NAMALWA (cell line): Measurements from ENCODE around the gene LPP.

ENCODE experiments used
- DNase-seq: peaks from one replicate; pipeline ENCODE4 v3.0.0-alpha.2; 2015; ENCODE audit warnings: low spot score

LPP gene

DNA sequence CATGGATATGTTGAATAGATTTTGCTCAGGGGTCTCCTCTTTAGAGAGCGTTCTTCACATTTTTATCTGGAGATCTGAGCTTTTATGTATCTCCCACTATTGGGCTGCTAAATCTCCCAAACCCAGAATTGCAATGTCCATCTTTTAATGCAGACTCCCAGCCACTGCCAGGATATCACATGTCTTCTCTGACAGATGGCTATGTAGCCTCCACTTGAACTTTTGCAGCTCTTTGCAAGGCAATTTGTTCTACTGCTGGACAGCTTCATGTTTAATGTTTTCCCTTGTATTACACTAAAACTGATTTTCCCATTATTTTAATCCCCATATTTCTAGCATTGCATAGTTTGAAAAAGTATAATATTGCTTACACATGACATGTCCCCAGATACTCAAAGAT is 177.2 kb downstream of the LPP start:
- no peak for DNase-seq

DNA sequence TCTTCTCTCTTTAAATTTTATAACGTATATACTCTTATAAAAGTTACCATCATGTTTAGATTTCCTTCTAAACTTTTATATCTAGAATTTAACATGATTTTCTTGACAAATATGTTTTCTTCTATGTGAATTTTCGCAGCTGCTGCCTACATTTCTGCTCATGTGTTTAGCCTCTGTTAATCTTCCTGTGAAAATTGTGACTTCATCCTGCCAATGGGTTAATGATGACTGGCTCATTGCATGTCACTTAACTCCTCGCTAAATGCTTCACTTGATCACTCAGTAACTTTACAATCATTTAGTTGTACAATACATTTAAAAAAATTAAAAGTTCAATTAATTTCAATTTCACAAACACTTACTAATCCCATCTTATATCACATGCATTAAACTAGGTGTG is 178.1 kb downstream of the LPP start:
- DNase-seq: no peak

DNA sequence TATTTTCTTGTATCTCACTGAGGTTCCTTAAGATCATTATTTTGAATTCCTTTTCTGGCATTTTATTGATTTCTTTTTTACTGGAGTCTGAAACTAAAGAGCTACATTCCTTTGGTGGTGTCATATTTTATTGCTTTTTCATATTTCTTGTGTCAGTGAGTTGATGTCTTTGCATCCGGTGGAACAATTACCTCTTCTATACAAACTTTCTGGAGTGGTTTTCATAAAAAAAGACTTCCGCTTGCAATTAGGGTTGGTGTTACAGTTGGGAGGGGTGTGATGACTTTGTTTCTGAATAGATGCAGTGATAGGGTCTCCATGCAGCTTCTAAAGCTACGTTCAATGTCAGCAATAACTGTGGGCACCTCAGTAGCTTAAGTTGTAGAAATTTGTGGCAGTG is 181.7 kb downstream of the LPP start:
- DNase-seq: no peak

DNA sequence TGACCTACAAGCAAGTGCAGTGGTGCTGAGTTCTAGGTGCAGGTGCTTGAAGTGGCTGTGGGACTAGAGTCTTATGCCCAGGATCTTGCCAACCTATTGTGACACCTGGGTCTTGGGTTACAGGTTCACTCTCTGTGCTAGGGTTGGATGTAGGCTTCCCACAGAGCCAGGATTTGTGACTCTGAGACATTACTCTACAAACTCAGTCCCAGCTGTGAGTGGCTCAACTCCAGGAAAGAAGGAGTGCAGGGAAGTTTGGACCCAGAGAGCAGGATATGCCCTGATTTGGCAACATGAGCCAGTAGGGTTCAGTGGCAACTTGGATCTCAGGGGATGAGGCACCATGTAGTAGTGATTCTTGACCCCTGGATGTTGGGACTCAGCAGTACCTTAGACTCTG is 182.2 kb downstream of the LPP start:
- DNase-seq: no peak

DNA sequence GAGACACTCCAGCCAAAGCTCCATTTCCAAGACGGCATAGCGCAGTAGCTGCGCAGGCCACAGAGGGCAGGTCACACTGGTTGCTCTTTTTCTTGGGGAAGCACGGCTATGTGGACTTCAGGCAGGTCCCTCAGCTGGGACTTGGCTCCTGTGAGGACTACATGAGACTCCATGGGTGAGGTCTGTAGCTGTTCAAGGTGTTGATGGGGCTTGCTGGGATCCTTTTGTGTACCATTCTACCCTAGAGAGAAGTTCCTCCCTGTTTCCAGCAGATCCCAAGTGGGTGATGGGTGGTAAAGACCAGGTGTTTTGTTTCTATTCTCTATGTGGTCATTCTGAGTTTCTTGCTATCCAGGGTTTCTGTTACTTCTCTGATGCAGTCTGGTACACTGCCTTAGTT is 183.3 kb downstream of the LPP start:
- DNase-seq: no peak

DNA sequence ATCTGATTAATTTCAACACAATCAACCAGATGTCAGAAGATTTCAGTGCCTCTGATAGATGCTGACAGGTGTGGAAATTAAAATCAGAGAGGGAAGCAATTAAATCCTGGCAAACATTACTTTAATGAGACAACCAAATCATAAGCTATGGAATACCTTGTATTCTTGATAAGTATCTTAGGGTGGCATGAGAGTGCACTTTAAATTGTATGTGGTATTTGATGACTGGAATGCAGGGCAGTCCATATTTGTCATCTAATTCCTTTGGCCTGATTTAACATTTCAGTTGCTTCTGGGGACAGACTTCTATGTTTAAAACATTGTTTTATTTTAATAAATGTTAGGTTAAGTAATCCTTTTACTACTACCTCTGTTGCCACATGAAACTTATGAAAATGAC is 184.1 kb downstream of the LPP start:
- DNase-seq: no peak

DNA sequence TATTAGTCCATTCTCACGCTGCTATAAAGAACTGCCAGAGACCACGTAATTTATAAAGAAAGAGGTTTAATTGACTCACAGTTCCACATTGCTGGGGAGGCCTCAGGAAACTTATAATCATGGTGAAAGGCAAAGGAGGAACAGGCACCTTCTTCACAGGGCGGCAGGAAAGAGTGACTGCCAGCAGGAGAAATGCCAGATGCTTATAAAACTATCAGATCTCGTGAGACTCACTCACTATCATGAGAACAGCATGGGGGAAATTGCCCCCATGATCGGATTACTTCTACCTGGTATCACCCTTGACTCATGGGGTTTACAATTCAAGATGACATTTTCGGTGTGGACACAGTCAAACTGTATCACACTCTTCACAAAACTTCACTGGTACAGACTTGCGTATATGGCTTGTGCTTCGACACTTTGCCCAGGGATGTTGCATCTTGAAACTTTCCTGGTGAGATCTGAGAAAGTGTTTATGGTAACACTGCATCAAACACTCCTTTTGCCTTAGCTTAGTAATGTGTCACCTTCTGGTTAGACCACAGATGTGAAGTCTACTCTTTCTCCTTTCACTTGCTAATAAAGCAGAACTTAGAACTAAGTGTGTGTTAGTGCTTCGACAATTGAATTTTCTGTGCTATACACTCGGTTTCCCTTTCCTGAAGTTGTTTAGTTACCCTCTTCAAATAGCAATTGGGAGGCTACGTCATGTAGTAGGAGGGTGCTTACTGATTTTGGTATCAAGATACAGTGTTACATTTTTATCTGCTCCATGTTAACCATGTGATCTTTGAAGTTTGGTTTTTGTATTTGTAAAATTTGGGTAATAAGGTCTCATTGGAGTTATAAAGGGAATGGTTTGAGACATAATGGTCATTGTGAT is 185.7 kb downstream of the LPP start:
- peak; percentile 56 for DNase-seq

DNA sequence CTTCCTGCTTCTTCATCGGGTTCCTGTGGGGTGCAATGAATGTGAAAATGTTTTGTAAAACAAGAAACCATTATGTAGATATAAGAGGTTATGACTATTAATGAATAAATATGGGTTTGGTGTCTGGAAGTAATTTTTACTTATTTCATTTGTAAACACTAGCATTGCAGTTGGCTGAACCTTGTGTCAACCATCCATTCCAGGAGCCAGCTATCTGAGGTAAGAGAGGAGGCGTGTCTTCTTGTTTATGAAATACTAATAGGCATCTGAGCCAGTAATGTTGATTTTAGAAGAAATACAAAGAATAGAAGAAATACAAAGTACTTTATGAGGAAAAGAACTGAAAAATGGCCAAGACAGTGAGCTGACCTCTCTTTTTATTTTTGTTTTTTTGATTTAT is 187.5 kb downstream of the LPP start:
- DNase-seq: no peak

DNA sequence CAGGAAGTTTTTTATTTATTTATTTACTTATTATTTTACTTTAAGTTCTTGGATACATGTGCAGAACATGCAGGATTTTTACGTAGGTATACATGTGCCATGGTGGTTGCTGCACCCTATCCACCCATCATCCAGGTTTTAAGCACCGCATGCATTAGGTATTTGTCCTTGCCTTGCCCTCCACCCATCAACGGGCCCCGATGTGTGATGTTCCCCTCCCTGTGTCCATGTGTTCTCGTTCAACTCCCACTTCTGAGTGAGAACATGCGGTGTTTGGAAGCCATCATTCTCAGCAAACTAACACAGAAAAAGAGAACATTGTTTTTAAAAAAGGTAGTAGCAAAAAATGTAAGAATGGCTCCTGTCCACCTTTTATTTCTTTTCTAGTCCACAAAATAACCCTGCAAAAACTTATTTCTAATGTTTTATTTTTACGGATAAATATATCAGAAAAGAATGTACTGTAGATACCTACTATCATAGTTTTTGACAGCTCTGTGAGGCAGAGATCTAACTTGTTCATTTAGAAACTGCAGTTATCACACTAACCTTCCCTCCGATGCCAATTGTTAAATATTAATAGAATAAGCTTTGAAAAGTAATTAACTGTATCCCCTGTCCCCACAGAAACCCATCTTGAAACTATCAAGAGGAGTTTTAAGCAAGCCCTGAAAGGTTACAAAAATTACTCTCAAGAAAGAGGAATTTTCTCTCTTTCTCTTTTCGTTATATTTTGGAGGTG is 189.2 kb downstream of the LPP start:
- DNase-seq: no peak

DNA sequence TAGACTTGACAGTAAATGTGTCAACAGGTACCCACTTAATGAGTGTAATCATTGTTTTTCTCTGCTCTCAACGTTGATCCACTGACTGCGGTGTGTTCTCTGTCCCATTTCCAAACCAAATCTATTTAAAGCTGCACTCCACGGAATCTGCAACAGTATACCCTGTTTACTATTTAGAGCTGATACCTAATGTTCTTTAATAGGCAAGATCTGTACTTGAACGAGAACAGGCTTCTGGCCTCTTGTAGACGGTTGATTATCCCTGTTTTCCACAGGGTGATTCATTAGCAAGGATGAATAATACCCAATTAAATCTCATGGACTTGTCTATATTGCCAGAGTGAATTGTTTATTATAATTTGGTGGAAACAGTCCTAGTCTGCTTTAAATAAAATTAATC is 189.9 kb downstream of the LPP start:
- no peak for DNase-seq

DNA sequence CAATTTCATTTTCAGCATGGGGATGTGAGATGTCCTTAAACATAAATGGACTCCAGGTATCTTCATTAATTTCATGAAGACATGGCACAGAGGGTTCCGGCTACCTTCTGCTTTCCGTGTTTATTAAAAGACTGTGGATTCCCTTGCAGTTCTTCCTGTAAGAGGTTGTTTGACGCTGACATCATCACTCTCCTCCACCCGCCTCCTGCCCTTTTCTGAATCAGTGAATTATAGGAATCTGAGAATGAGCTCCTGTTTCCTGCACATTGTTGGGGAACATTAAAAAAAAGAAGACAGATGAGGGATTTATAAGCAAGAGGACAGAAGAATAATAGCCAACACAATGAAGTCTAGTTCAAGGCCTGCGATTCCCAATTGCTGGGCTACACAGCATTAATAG is 191.3 kb downstream of the LPP start:
- no peak for DNase-seq

DNA sequence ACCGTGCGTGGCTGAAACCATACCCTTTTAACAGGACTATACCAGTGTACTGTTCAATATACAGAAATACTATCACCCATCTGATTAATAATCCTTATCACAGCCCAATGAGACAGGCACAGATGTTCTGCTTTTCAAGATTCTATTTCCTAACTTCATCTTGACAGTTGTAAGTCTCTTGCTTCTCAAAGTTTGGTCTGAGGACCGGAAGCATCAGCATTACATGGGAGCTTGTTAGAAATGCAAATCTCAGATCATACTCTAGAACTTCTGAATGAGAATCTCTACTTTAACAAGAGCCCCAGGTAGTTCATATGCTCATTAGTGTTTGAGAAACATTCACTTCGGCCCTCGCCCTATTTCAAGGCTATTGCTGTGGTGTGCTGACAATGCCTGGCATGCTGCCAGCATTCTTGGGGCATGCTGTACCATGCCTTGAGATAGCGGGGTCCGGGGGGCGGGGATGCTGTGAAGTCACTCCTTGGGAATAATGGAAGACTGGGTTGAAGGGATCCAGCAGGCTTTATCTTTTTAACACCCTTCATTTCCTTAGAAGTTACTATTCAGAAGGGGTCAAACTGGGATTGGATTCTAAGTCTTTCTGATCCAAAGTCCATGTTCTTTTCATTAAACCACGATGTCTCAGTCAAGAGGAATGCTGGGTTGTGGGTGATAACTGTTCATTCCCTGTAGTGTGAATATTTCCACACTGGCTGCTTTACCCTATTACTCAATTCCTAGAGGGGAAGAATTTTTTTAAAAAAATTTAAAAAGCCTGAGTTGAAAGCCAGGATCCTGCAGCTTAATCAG is 194.7 kb downstream of the LPP start:
- DNase-seq: no peak

DNA sequence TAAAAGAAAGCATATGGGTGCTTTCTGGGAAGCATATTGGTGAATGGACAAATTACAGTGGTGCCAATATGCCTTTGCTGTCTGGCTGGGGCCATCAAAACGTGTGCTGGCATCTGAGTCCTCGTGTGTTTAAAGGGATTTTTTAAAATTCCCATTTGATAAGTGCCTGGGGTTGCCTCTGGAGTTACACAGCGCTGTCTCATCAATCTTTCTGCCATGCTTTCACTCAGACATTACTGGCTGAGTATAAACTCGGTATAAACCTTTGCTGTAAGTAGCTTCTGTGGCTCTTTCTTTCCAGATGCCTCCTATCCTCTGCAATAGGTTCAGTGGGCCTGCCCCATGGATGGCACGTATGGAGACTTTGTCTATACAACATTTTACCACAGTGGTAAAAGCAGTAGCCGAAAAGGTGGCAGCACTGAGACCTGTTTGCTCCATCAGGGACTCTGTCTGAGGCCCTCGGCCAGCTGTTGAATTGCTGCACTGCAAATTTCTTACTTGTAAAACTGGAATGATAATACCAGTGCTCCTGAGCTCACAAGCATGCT is 195.5 kb downstream of the LPP start:
- DNase-seq: peak; percentile 58

DNA sequence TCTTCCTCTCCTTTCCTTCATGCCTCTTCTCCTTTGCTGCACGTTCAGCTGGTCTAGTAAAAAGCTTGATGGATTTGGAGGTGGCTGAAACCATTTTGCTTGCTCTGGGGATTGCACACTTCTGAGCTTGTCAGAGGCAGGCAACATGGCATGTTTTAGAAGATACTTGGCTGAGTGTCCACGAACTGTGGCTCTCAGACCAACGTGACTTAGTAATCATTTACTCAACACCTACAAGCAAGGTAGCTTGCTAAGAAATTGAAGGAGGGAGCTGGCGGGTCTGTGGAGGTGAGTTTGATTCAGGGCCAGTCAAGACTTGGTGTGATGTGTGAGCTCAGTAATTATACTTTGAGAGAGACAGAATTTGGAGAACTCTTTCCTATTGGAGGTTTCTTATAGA is 196.0 kb downstream of the LPP start:
- no peak for DNase-seq

DNA sequence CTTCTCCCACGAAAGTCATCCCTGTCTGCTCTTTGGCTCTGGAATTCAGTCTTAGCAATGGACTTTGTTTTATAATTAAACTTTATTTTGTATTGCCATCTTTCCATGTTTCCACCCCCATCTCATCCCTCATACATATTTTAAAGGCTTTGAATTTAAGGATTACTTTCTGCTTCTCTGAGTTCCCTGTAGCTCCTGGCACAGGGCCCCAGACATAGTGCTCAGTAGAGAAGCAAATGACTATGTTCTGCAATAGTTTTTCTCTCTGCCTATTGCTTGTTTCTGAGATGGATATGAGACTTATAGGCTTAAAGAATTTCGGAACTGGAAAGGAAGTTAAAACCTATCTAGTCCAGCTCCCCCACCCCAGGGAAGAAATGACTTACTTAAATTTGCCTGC is 197.0 kb downstream of the LPP start:
- no peak for DNase-seq

DNA sequence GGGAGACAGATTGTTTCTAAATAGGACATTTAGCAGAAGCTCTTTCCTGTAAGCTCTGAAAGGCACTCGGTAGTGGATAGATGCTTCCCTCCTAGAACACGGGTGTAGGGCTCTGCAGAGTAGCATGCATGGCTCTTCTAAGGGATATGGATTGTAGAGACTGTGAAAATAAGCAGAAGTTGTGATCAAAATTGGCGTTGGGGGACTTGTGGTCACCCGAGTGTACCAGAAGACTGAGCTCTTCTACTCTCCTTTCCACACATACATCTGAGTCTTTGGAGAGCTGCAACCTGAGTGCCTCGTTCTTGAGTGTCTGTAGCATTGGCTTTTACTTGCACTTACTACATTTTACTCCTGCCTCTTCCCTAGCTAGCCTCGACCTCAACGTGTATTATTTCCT is 197.7 kb downstream of the LPP start:
- DNase-seq: no peak

DNA sequence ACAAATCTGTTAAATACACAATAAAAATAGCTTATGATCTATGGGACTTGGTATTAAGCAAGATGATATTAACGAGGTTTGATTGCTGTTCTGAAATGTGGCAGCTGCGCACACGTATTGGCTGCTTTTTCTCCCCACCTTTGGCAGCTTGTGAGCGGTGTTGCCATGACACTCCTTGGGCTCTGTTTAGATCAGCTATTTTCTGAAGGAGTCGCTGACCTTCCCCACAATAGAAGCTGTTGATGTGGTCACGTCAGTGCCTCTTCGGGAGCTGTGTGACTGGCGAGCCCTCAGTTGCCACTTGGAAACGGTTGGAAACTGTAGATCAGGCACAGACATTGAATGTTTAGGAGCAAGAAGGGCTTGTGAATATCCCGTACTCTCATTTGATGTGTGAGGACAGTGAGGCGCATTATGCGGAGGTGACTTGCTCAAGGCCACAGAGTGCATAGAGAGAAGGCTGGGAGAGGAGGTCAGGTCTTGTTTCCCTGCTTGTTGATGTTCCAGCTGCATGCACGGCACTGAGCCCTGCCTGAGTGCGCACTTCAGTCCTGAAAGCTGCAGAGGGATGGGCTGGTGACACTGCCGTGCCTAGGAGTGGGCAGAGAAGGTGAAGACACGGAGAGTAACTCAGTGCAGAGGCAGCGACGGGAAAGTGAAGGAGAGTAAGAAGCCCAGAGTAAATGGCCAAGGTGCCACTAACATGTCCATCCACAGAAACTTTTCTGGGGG is 198.4 kb downstream of the LPP start:
- no peak for DNase-seq

DNA sequence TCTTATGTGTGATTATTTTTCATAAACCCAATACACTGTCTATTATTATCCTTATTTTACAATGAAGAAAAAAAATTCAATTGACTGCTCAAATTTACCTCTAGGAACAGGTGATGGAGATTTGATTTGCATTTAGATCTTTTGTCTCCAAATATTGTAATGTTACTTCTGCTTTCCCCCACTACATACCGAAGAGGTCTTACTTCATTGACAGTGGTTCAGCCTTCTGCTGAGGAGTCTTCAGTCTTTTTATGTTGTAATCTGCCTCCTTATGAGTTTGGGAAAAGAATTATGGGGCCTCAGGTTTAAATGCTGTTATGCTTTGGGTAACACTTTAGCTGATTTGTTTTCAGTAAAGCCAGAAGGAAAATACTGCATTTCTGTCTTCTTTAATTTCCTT is 199.5 kb downstream of the LPP start:
- no peak for DNase-seq

DNA sequence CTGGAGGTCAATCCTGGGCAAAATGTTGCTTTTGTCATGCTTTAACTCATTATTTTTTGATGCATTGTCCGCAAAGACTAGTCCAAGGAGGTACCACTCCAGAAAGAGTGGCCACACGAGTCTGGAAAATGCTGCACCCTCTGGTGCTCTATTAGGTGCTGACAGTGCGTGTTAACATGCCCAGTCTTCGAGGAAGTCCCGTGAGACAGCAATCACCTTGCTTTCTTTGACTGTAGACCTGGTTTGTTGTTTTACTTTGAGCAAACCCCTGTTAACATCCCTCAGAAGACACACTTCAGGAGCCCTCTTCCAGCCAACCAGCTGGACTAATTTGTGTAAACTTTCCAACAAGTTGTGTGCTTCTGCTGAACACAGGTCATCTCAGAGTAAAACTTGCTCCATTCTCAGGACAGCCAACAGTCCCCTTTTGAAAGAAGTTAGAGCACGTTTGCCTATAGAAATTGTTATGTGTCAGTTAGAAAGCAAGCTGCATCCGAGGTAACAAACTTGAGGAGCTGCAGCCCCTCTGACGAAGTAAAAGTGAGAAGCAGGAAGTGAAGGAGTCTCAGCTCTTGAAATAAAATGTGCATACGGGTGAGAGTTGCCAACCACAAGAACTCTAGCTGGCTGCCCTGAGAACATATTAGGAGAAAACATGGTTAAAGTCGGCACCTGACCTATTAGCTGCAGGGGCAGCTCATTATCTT is 205.0 kb downstream of the LPP start:
- DNase-seq: peak; percentile 71

DNA sequence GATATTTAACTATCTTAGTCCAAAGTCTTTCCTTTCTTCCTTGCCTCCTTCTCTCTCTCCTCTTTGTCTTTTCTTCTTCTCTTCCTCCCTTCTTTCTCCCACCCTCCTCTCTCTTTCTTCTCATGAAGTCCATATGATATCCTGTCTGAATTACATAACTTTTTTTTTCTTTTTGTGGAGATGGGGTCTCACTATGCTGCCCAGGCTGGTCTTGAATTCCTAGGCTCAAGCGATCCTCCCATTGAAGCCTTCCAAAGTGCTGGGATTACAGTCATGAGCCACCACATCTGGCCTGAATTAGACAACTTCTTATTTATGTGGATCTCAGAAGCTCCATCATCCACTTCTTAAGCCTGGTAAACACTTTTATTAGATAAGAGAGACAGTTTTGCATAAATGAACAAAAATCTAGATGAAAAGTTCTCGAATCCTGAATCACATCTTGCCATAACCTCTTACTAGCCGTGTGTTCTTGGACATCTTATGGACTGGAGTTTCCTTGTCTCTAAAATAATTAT is 206.5 kb downstream of the LPP start:
- no peak for DNase-seq

DNA sequence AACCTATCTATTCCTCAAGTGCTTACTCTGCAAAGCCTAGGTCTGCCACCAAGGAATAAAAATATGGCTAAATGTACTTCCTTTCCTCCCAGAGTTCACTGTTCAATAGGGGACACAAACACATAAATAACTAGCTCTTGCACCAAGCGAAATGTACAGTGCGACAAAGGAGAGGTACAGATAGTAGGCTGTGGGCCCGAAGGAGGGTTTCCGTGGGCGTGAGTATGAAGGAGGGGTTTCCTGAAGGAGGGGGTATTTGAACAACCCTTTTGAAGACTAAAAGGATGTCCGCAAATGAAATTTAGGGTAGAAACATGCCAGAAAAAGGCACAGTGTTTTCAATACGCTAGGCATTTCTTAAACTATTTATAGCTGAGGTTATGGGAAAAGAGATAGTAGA is 207.9 kb downstream of the LPP start:
- DNase-seq: no peak
